ENCODE measurements around the gene ATR. TPM values are rescaled to one million over a fixed set of nuclear protein-coding genes. Genes with fewer than 3 reads are reported as not detected.
"Not testable (repeated sequence)": the region's sequence is repeated elsewhere in the genome, so short reads cannot be mapped to it uniquely, and the experiment has no call there.

The ATR gene
- total RNA-seq, 4 donors from 2014 or later: 8.9 to 21.9 (median 10.0) TPM

DNA sequence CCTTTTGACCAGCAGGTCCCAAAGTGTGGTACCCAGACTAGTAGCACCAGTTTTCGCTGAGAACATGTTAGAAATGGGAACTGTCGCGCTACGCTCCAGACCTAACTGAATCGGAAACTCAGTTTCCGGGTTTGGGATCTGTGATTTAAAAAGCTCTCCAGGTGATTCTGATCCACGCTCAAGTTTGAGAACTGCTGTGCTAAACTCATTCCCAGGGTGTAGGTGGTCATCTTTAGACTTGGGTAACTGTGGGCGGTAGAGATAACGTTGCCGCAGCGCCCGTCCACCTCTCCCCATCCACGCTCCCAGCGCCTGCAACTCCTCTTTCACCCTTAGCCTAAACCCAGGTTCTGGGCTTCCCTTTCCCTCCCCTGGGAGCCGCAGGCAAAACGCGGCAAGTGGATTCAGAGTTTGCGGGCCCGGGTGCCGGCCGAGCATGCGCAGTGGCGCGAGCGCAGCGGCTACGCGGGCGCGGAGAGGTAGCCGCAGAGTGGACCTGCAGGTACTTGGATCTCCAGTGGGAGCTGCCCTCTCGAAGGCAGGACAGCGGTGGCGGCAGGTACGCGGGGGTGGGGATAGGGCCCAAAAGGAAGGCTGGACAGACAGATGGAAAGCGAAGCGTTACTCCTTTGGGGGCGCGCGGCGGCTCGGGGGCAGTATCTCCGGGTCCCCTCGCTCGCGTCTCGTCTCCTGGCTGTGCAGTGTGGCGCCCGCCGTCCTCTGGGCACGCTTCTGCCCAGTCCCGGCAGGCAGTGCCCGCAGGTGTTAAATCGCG is 17.6 kb upstream of the ATR start, which contains the start of gene PLS1:
Gene PLS1, plus strand, starts transcription at position 443 of the 775 bp plus-strand sequence. CDS start 67,845 bp downstream, outside the sequence.
- peak; percentile 95 to 98 for ATAC-seq
- Histone ChIP-seq H3K4me1 (peaks cover 0 to 4% of the 10 kb centered on the region in 2 donors), H3K27me3 (no peaks in the 10 kb centered on the region), H3K27ac (peak within 1 kb of the TSS; percentile 52 to 67 (median 61)), H3K9me3 (no peaks in the 10 kb centered on the region), H3K4me3 (peak within 1 kb of the TSS; percentile 73 to 78 (median 76)), H3K36me3 (no peaks in the 10 kb centered on the region)
- DNase-seq: peak; percentile 59 to 82
- TF ChIP-seq POLR2A (IDR thresholded peaks at IDR 0.05): peak; percentile 24 to 26
- TF ChIP-seq, protein P1, sequence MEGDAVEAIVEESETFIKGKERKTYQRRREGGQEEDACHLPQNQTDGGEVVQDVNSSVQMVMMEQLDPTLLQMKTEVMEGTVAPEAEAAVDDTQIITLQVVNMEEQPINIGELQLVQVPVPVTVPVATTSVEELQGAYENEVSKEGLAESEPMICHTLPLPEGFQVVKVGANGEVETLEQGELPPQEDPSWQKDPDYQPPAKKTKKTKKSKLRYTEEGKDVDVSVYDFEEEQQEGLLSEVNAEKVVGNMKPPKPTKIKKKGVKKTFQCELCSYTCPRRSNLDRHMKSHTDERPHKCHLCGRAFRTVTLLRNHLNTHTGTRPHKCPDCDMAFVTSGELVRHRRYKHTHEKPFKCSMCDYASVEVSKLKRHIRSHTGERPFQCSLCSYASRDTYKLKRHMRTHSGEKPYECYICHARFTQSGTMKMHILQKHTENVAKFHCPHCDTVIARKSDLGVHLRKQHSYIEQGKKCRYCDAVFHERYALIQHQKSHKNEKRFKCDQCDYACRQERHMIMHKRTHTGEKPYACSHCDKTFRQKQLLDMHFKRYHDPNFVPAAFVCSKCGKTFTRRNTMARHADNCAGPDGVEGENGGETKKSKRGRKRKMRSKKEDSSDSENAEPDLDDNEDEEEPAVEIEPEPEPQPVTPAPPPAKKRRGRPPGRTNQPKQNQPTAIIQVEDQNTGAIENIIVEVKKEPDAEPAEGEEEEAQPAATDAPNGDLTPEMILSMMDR (IDR thresholded peaks at IDR 0.05 in 4 of 5, conservative IDR thresholded peaks at IDR 0.05 in 1 of 5): peak in 1 of 5 experiments; percentile 24
- intact Hi-C loops (cut with DNase I; ENCODE audit: low total_unique reads) (loop anchor here (1.0 to 5.0 kb wide), 2 partner anchors 18 to 126 kb away; partner anchors contain the start of genes ATR and TRPC1), in situ Hi-C loops (cut with MboI; ENCODE audit: low sequenced_read_pairs in 4 of 4) (loop anchor here in 3 of 4 donors (10.0 to 25.0 kb wide), 3 partner anchors 391 to 409 kb away; partner anchors contain the start of gene U2SURP (in 1 of the 3))

DNA sequence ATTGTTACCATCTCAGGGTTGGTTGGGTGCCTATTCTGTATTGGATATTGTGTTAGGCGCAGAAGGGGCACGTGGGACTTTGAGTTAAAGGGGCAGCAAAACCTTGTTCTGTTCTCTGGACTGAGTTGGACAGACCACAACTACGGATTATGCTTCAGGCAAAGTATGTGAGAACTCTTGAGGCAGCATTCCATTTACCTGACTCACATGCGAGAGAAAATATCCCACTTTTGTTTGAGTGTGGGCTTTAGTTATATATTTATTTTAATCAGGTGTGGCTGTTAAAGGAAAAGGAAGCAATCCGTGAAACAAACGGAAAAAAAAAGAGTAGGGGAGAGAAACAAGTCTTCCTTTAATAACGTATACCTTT is 17.0 kb upstream of the ATR start:
- Histone ChIP-seq H3K4me3 (peak overlapping the region; percentile 73 to 78 (median 76)), H3K27me3 (no peaks in the 10 kb centered on the region), H3K36me3 (no peaks in the 10 kb centered on the region), H3K4me1 (peaks cover 0 to 4% of the 10 kb centered on the region in 2 donors), H3K9me3 (no peaks in the 10 kb centered on the region), H3K27ac (peak overlapping the region in 3 of 4 donors; percentile 56 to 67 (median 66))
- intact Hi-C loops (cut with DNase I; ENCODE audit: low total_unique reads): loop anchor here (5.0 kb wide), 1 partner anchor 127 kb away; the partner anchor contains the start of gene TRPC1
- ATAC-seq: peak in 1 of 2 donors; percentile 31
- TF ChIP-seq POLR2A (IDR thresholded peaks at IDR 0.05): no peak
- TF ChIP-seq, protein P1 (IDR thresholded peaks at IDR 0.05 in 4 of 5, conservative IDR thresholded peaks at IDR 0.05 in 1 of 5): no peak
- DNase-seq: no peak
- in situ Hi-C loops (cut with MboI; ENCODE audit: low sequenced_read_pairs in 4 of 4): loop anchor here in 3 of 4 donors (10.0 to 25.0 kb wide), 3 partner anchors 392 to 409 kb away; partner anchors contain the start of gene U2SURP (in 1 of the 3)

DNA sequence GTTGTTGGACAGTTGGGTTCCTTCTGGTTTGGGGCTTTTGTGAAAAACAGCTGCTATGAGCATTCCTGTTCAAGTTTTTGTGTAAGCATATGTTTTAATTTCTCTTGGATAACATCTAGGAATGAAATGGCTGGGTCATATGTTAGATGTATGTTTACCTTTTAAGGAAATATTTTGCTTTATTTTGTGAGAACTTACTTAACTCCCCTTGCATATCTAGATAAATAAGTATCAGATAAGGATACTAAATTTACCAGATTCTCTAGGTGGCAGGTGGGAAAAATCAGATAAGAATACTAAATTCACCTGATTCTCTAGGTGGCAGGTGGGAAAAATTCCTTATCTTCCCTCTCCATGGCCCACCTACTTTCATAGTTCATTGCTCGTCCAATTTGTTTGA is 16.6 kb upstream of the ATR start:
- Histone ChIP-seq H3K27me3 (no peaks in the 10 kb centered on the region), H3K4me3 (peak overlapping the region in 2 of 4 donors; percentile 77 to 78), H3K4me1 (peaks cover 0 to 4% of the 10 kb centered on the region in 2 donors), H3K27ac (no peak overlapping the region), H3K36me3 (no peaks in the 10 kb centered on the region), H3K9me3 (no peaks in the 10 kb centered on the region)
- in situ Hi-C loops (cut with MboI; ENCODE audit: low sequenced_read_pairs in 4 of 4) (loop anchor here in 3 of 4 donors (10.0 to 25.0 kb wide), 3 partner anchors 392 to 410 kb away; partner anchors contain the start of gene U2SURP (in 1 of the 3)), intact Hi-C loops (cut with DNase I; ENCODE audit: low total_unique reads) (loop anchor here (5.0 kb wide), 1 partner anchor 127 kb away; the partner anchor contains the start of gene TRPC1)
- ATAC-seq (no peak), DNase-seq (no peak)
- TF ChIP-seq, protein P1 (IDR thresholded peaks at IDR 0.05 in 4 of 5, conservative IDR thresholded peaks at IDR 0.05 in 1 of 5): no peak
- no peak for TF ChIP-seq POLR2A (IDR thresholded peaks at IDR 0.05)

DNA sequence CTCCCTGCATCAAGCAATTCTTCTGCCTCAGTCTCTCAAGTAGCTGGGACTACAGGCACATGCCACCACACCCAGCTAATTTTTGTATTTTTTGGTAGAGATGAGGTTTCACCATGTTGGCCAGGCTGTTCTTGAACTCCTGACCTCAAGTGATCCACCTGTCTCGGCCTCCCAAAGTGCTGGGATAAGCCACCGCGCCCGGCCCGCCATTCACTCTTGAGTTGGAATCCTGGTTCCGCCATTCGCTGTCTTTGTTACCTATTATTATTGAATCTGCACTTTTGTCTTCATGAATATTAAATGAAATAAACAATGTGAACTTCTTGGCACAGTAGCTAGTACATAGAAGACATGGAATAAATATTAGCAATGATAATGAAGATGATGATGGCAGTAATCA is 13.7 kb upstream of the ATR start:
- H3K27ac ChIP-seq; H3K27me3 ChIP-seq; H3K4me3 ChIP-seq; intact Hi-C loops (cut with DNase I; ENCODE audit: low total_unique reads); H3K36me3 ChIP-seq; H3K4me1 ChIP-seq; H3K9me3 ChIP-seq; ATAC-seq; DNase-seq: not testable (repeated sequence)
- in situ Hi-C loops (cut with MboI; ENCODE audit: low sequenced_read_pairs in 4 of 4): loop anchor here in 3 of 4 donors (10.0 to 25.0 kb wide), 3 partner anchors 395 to 413 kb away; partner anchors contain the start of gene U2SURP (in 1 of the 3)

DNA sequence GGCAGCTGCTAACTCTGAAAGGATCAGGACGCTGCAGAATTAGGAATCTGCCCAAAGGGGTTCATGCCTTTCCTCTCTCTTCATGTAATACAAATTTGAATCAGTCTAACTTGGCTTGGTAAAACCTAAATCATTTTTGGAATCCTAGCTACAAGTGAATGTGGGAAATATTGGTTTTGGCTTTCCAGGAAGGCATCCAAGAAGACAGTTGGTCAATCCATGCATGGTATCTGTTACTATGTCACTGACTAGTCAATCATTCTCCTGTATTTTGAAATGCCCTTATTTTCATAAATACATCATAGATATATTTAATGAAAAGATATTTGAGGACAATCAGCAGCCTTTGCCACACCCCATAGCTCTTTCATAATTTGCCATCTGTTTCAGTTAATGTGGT is 10.2 kb upstream of the ATR start:
- ATAC-seq: no peak

More for the DNA sequence above, 10.2 kb upstream of the ATR start:
- intact Hi-C loops (cut with DNase I; ENCODE audit: low total_unique reads): no loop called here
- DNase-seq: no peak
- TF ChIP-seq POLR2A (IDR thresholded peaks at IDR 0.05): no peak
- TF ChIP-seq, protein P1 (IDR thresholded peaks at IDR 0.05 in 4 of 5, conservative IDR thresholded peaks at IDR 0.05 in 1 of 5): no peak
- no peaks in the 10 kb centered on the region for H3K9me3 ChIP-seq
- no peaks in the 10 kb centered on the region for H3K36me3 ChIP-seq
- in situ Hi-C loops (cut with MboI; ENCODE audit: low sequenced_read_pairs in 4 of 4): loop anchor here in 2 of 4 donors (10.0 to 25.0 kb wide), 2 partner anchors 399 to 406 kb away; no protein-coding TSS in a partner anchor
- H3K27me3 ChIP-seq: no peaks in the 10 kb centered on the region
- H3K4me3 ChIP-seq: no peak overlapping the region
- H3K27ac ChIP-seq: no peak overlapping the region
- no peaks in the 10 kb centered on the region for H3K4me1 ChIP-seq
